Activated CD8-positive, alpha-beta T cell treated with anti-CD3 and anti-CD28 coated beads for 36 hours (primary cell): ENCODE results near the gene IFI6. TPM values are rescaled to one million over a fixed set of nuclear protein-coding genes. Genes with fewer than 3 reads are reported as not detected.

Experiments used
- ATAC-seq: fragments of 200-7000 bp; cut with Tn5 transposase; one replicate; pipeline ENCODE4 v1.10.0; 2021; ENCODE audit warnings: mild to moderate bottlenecking, moderate library complexity
- CTCF ChIA-PET: fragments of 350-600 bp; sonication (Branson Sonifier 250); formaldehyde crosslinking; loops from one replicate; lab custom pipeline; 2021; ENCODE audit warnings: antibody characterized with exemption; lab: Charles Lee
- POLR2A ChIA-PET: fragments of 350-600 bp; sonication (Branson Sonifier 250); formaldehyde crosslinking; loops from one replicate; lab custom pipeline; 2021; ENCODE audit warnings: antibody characterized with exemption; lab: Charles Lee
- DNase-seq: peaks from one replicate; pipeline ENCODE4 v3.0.0-alpha.2; 2020
- H3K27ac Mint-ChIP-seq: one replicate; pipeline ENCODE4 v1.8.0; 2021; ENCODE audit warnings: mild to moderate bottlenecking, mixed read lengths
- H3K27me3 Mint-ChIP-seq: one replicate; pipeline ENCODE4 v1.8.0; 2021; ENCODE audit warnings: mixed read lengths
- H3K36me3 Mint-ChIP-seq: one replicate; pipeline ENCODE4 v1.8.0; 2021; ENCODE audit warnings: low read depth, mixed read lengths
- H3K4me1 Mint-ChIP-seq: one replicate; pipeline ENCODE4 v1.8.0; 2021; ENCODE audit warnings: low read depth, mixed read lengths
- H3K4me3 Mint-ChIP-seq: one replicate; pipeline ENCODE4 v1.8.0; 2021; ENCODE audit warnings: mild to moderate bottlenecking, moderate library complexity, mixed read lengths
- H3K9me3 Mint-ChIP-seq: one replicate; pipeline ENCODE4 v1.8.0; 2021; ENCODE audit warnings: mixed read lengths
- CTCF ChIP-seq: fragments of 200-600 bp; IDR thresholded peaks from one replicate; pipeline ENCODE4 v1.8.0; 2022; ENCODE audit warnings: antibody characterized with exemption, mild to moderate bottlenecking
- intact Hi-C: fragments of 100-400 bp; cut with micrococcal nuclease; formaldehyde crosslinking; loops from one replicate; pipeline ENCODE4 v1.10.0; 2022
- total RNA-seq, 2 experiments: library from RNA; stranded (reverse); gene quantifications; one replicate each; pipeline ENCODE4 v1.2.3, GENCODE V29; 2021

The IFI6 gene
- total RNA-seq, 2 experiments from 2014 or later: 31.6 to 32.1 TPM

- peak overlapping the region; percentile 92 for H3K27ac Mint-ChIP-seq
- H3K27me3 Mint-ChIP-seq: no peaks in the 10 kb centered on the region
- no peaks in the 10 kb centered on the region for H3K36me3 Mint-ChIP-seq
- intact Hi-C loops: no loop called here
- ATAC-seq (peak; percentile 12), DNase-seq (peak; percentile 74)
- TF ChIP-seq CTCF: no peak
- ChIA-PET CTCF (interaction anchor here (0.8 to 1.8 kb wide), 7 partner anchors 10 to 102 kb away, joined by 3 to 6 read pairs (median 4); no protein-coding TSS in a partner anchor), POLR2A (interaction anchor here (0.8 to 1.6 kb wide), 5 partner anchors 10 to 55 kb away, joined by 3 to 5 read pairs (median 4); partner anchors contain the start of gene AHDC1)
- H3K4me3 Mint-ChIP-seq: peak overlapping the region; percentile 70
- no peaks in the 10 kb centered on the region for H3K9me3 Mint-ChIP-seq
- peaks cover 49% of the 10 kb centered on the region for H3K4me1 Mint-ChIP-seq
Measured at GRCh38 chr1:27658951-27659496, 13.0 kb downstream of the IFI6 start.

- ATAC-seq: no peak
- TF ChIP-seq CTCF: no peak
- CTCF ChIA-PET: interaction anchor here (0.8 to 2.2 kb wide), 4 partner anchors 9 to 54 kb away, joined by 3 to 7 read pairs (median 3); no protein-coding TSS in a partner anchor
Measured at GRCh38 chr1:27656157-27656893, 15.7 kb downstream of the IFI6 start.

GRCh38 chr1:27655151-27655937, 16.6 kb downstream of the IFI6 start:
- no peaks in the 10 kb centered on the region for H3K36me3 Mint-ChIP-seq
- no peaks in the 10 kb centered on the region for H3K9me3 Mint-ChIP-seq
- H3K27ac Mint-ChIP-seq: no peak overlapping the region
- no peaks in the 10 kb centered on the region for H3K27me3 Mint-ChIP-seq
- TF ChIP-seq CTCF: no peak
- intact Hi-C loops: no loop called here
- ChIA-PET CTCF (interaction anchor here (0.6 to 2.2 kb wide), 4 partner anchors 8 to 53 kb away, joined by 3 to 7 read pairs (median 3); no protein-coding TSS in a partner anchor), POLR2A (interaction anchor here (1.6 kb wide), 1 partner anchor 45 kb away, joined by 4 read pairs; no protein-coding TSS in a partner anchor)
- no peak for DNase-seq
- no peak overlapping the region for H3K4me3 Mint-ChIP-seq
- peaks cover 27% of the 10 kb centered on the region for H3K4me1 Mint-ChIP-seq
- ATAC-seq: no peak

More at GRCh38 chr1:27656157-27656893, 15.7 kb downstream of the IFI6 start:
- Mint-ChIP-seq H3K9me3 (no peaks in the 10 kb centered on the region), H3K27ac (no peak overlapping the region), H3K36me3 (no peaks in the 10 kb centered on the region), H3K4me3 (no peak overlapping the region), H3K27me3 (no peaks in the 10 kb centered on the region), H3K4me1 (peaks cover 30% of the 10 kb centered on the region)
- POLR2A ChIA-PET: interaction anchor here (1.6 kb wide), 2 partner anchors 23 to 46 kb away, joined by 4 to 6 read pairs; no protein-coding TSS in a partner anchor
- intact Hi-C loops: no loop called here
- DNase-seq: no peak

DNA sequence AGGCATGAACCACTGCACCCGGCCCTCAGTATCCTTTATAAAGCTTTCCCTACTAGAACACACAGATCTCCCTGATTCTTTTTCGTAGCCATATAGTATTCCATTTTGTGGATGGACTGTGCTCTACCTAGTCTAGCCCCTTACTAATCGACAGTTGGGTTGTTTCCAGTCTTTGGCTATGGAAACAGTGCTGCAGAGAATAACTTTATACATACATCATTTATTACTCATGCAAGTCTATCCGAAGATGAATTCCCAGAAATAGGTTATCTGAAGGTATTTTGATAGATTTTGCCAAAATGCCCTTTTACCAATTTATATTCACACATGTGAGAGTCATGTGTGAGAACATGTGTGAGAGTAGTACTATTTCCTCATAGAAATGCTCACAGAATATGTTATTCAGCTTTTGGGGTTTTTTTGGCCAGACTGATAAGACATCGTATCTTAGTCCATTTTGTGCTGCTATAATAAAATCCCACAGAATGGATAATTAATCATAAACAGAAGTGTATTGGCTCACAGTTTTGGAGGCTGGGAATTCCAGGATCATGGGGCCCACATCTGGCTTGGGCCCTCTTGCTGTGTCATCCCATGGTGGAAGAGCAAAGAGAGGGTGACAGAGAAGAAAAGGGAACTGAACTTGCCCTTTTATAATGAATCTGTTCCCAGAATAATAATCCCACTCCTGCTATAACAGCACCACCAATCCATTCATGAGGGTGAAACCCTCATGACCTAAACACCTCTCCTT, 19.7 kb downstream of the IFI6 start:
- intact Hi-C loops: no loop called here
- ChIA-PET POLR2A (interaction anchor here (0.6 to 1.7 kb wide), 4 partner anchors 8 to 269 kb away, joined by 3 to 6 read pairs (median 4); partner anchors contain the start of gene CD164L2), CTCF (interaction anchor here (1.1 to 2.7 kb wide), 2 partner anchors 8 to 17 kb away, joined by 4 to 11 read pairs; no protein-coding TSS in a partner anchor)
- no peak for TF ChIP-seq CTCF
- no peaks in the 10 kb centered on the region for H3K9me3 Mint-ChIP-seq
- no peak for ATAC-seq
- H3K27me3 Mint-ChIP-seq: no peaks in the 10 kb centered on the region
- peaks cover 17% of the 10 kb centered on the region for H3K4me1 Mint-ChIP-seq
- no peak overlapping the region for H3K27ac Mint-ChIP-seq
- DNase-seq: no peak
- no peak overlapping the region for H3K4me3 Mint-ChIP-seq
- no peaks in the 10 kb centered on the region for H3K36me3 Mint-ChIP-seq
